HL-60 (cell line): ENCODE measurements around the gene LIPC.

Source experiments
- POLR2AphosphoS5 ChIP-seq: IDR thresholded peaks from 2 replicates; pipeline ENCODE4 v1.6.1; 2012; ENCODE audit warnings: low read depth
- SPI1 ChIP-seq: IDR thresholded peaks from 2 replicates; pipeline ENCODE4 v1.6.1; 2012; ENCODE audit warnings: low read depth, mild to moderate bottlenecking, borderline replicate concordance
- TF ChIP-seq, protein P1 (sequence below): IDR thresholded peaks from one replicate; pipeline ENCODE4 v1.5.1; 2011; ENCODE audit warnings: low read length, control low read depth, inconsistent platforms; ENCODE audit not compliant: insufficient read depth

- TF ChIP-seq, protein P1, sequence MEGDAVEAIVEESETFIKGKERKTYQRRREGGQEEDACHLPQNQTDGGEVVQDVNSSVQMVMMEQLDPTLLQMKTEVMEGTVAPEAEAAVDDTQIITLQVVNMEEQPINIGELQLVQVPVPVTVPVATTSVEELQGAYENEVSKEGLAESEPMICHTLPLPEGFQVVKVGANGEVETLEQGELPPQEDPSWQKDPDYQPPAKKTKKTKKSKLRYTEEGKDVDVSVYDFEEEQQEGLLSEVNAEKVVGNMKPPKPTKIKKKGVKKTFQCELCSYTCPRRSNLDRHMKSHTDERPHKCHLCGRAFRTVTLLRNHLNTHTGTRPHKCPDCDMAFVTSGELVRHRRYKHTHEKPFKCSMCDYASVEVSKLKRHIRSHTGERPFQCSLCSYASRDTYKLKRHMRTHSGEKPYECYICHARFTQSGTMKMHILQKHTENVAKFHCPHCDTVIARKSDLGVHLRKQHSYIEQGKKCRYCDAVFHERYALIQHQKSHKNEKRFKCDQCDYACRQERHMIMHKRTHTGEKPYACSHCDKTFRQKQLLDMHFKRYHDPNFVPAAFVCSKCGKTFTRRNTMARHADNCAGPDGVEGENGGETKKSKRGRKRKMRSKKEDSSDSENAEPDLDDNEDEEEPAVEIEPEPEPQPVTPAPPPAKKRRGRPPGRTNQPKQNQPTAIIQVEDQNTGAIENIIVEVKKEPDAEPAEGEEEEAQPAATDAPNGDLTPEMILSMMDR, result no peak
- TF ChIP-seq SPI1, result no peak
- no peak for TF ChIP-seq POLR2AphosphoS5
Measured at GRCh38 chr15:58543664-58544335, 112.0 kb downstream of the LIPC start.
